Adrenal gland (tissue), 12 donors: ENCODE data around the gene GPR171. TPM values are rescaled to one million over a fixed set of nuclear protein-coding genes. Genes with fewer than 3 reads are reported as not detected.

Source experiments
- DNase-seq, 7 donors: peaks; one replicate each; pipeline ENCODE4 v3.0.0-alpha.2; 2019 to 2020
- H3K27ac ChIP-seq, 5 donors: fragments of 200-600 bp; sonication (generic) in 4 of 5; 1 replicate in 3 of 5; 2 replicates in 2 of 5; pipeline versions ENCODE4 v1.5.1 to v1.8.0; 2016 to 2020; ENCODE audit warnings: mild to moderate bottlenecking in 1 of 5
- H3K27me3 ChIP-seq: fragments of 200-600 bp; 2 replicates; pipeline ENCODE4 v1.8.0; 2021
- H3K36me3 ChIP-seq, 2 donors: fragments of 200-600 bp; replicated peaks in 1 of 2; 1 replicate in 1 of 2; 2 replicates in 1 of 2; pipeline versions ENCODE4 v1.5.1 to v1.8.0; 2018 to 2022
- H3K4me1 ChIP-seq, 2 donors: fragments of 200-600 bp; replicated peaks in 1 of 2; 1 replicate in 1 of 2; 2 replicates in 1 of 2; pipeline versions ENCODE4 v1.5.1 to v1.8.0; 2018 to 2021
- H3K4me3 ChIP-seq, 4 donors: fragments of 200-600 bp; sonication (generic) in 3 of 4; one replicate each; pipeline ENCODE4 v1.5.1; 2016 to 2018
- H3K9me3 ChIP-seq, 3 donors: fragments of 200-600 bp; sonication (generic) in 1 of 3; replicated peaks in 1 of 3; 1 replicate in 2 of 3; 2 replicates in 1 of 3; pipeline versions ENCODE4 v1.5.1 to v1.8.0; 2016 to 2021
- POLR2A ChIP-seq, 2 donors: fragments of 450-650 bp; IDR thresholded peaks; one replicate each; pipeline ENCODE4 v1.6.1; 2017; ENCODE audit warnings: antibody characterized with exemption in 2 of 2, mild to moderate bottlenecking in 2 of 2, moderate library complexity in 1 of 2
- WGBS, 4 donors: extraction: QIAGEN DNeasy Blood & Tissue Kit in 2 of 4; methylation state at CpG; one replicate each; pipeline versions ENCODE4 v1.1.5 to v1.1.7; 2013 to 2017; 5-methylcytosine and 5-hydroxymethylcytosine counted together
- intact Hi-C, 2 donors: fragments of 100-400 bp; cut with DNase I; formaldehyde crosslinking; loops; one replicate each; pipeline versions ENCODE4 v1.14.1 to v1.15.0; 2022 to 2023
- polyA plus RNA-seq, 3 donors: library from polyadenylated mRNA; stranded (reverse); fragments of 200-250 nt in 2 of 3; fragments of 350-450 nt in 1 of 3; fragmentation: Illumina TruSeq in 1 of 3; extraction: RNeasy Lipid Tissue Mini Kit (QIAGEN cat#74804) in 1 of 3; gene quantifications; one replicate each; pipeline ENCODE4 v1.2.3, GENCODE V29; 2013 to 2014
- total RNA-seq, 9 donors: library from RNA; depleted of rRNA in 4 of 9; stranded (reverse); fragments of >200 nt in 4 of 9; fragments of 120-200 nt in 1 of 9; fragmentation: NEBNext Ultra II Directional in 1 of 9; extraction: Animal tissue kit (Norgen Biotek cat#: 25700) in 1 of 9; gene quantifications; one replicate each; pipeline versions ENCODE4 v1.1.0 to v1.2.4, GENCODE V29; 2013 to 2023
- TF ChIP-seq, protein P1 (sequence below), 6 experiments: fragments of 450-650 bp in 4 of 6; fragments of 200-600 bp in 2 of 6; sonication (generic) in 1 of 6; IDR thresholded peaks; 1 replicate in 5 of 6; 2 replicates in 1 of 6; pipeline versions ENCODE4 v1.5.1 to v1.8.0; 2016 to 2021; ENCODE audit warnings: antibody characterized with exemption in 6 of 6, mild to moderate bottlenecking in 2 of 6, moderate library complexity in 1 of 6
- donor health status: healthy with polysubstance abuse.
- donor health status: Bipolar disorder and iron deficiency.
- donor health status: DM: yes; HTN: yes; CAD: no.
- donor health status: DM: no; HTN: no; CAD: no.
- donor health status: DM: no; HTN: no; CAD: no.
- donor health status: DM: yes; HTN: yes; CAD: no.

GPR171 gene
- total and polyA plus RNA-seq, 12 donors, result 0.06 to 2.0 (median 0.49) TPM; not detected in 2

GRCh38 chr3:151156618-151157216, 46.3 kb downstream of the GPR171 start:
- 33 to 38% (median 35%) methylated on average over 3 of the region's 3 CpGs for WGBS, 4 donors
- Histone ChIP-seq H3K4me3 (no peak overlapping the region), H3K36me3 (no peaks in the 10 kb centered on the region), H3K27ac (no peak overlapping the region), H3K9me3 (no peaks in the 10 kb centered on the region), H3K4me1 (no peaks in the 10 kb centered on the region), H3K27me3 (no peaks in the 10 kb centered on the region)
- DNase-seq, result peak in 2 of 7 donors; percentile 32
- intact Hi-C loops, result no loop called here
- no peak for TF ChIP-seq POLR2A (IDR thresholded peaks at IDR 0.05)
- TF ChIP-seq, protein P1, sequence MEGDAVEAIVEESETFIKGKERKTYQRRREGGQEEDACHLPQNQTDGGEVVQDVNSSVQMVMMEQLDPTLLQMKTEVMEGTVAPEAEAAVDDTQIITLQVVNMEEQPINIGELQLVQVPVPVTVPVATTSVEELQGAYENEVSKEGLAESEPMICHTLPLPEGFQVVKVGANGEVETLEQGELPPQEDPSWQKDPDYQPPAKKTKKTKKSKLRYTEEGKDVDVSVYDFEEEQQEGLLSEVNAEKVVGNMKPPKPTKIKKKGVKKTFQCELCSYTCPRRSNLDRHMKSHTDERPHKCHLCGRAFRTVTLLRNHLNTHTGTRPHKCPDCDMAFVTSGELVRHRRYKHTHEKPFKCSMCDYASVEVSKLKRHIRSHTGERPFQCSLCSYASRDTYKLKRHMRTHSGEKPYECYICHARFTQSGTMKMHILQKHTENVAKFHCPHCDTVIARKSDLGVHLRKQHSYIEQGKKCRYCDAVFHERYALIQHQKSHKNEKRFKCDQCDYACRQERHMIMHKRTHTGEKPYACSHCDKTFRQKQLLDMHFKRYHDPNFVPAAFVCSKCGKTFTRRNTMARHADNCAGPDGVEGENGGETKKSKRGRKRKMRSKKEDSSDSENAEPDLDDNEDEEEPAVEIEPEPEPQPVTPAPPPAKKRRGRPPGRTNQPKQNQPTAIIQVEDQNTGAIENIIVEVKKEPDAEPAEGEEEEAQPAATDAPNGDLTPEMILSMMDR (IDR thresholded peaks at IDR 0.05), result peak; percentile 25 to 52 (median 41)

DNA sequence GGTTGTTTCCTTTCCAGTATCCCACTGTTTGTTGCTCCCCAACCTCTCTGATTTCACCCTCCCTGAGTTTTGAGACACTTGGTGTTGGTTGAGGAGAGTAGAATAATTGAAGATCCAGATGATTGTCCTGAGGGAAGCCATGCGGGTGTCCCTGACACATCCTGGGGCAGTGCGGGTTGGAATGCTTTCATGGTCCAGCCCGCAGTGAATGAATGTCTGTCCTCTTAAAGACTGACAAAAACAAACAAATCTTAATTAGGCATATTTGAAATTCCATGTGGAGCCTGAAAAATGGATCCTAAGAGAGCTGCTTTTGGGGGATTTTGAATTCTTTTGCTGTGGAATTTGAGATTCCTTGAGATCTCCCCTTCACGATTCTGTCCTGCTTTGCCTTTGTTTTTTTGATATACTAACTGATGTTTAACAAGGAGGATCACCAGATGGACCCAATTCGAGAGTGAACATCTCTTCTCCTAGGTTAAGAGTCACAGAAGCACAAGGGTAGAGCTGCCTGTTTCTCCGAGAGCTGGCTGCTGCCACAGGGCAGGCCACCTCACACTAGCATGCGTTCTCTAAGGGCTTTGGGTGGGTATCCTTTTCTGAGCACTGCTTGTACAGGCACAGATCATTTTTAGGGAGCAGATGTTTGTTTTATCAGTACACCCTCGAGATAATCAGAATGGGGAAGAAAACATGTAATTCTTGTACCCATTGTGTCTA, 47.4 kb downstream of the GPR171 start:
- DNase-seq, result no peak
- H3K27ac ChIP-seq, result no peak overlapping the region
- H3K9me3 ChIP-seq, result no peaks in the 10 kb centered on the region
- no peak overlapping the region for H3K4me3 ChIP-seq
- no peaks in the 10 kb centered on the region for H3K36me3 ChIP-seq
- no peaks in the 10 kb centered on the region for H3K27me3 ChIP-seq
- H3K4me1 ChIP-seq, result no peaks in the 10 kb centered on the region
- no peak for TF ChIP-seq POLR2A (IDR thresholded peaks at IDR 0.05)
- TF ChIP-seq, protein P1 (IDR thresholded peaks at IDR 0.05), result no peak
- intact Hi-C loops, result no loop called here
- WGBS, 4 donors, result 77 to 85% (median 84%) methylated on average over 8 of the region's 8 CpGs

DNA sequence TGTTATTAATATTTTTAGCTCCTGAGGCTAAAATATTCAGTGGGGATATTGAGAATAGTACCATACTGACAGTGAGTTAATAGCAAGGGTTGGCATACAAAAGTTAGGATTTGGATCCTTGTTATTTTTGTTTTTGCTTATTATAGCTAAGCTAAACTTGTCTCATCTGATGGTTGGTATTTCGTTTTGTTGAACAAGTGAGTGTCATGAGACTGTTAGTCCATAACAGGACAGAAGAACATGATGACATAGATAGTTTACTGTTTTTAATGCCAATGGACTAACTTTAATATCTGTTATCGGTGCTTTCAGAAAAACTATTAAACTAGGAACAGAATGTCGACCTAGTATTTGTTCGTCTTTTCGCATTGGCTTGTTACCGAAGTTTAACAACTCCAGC, 48.5 kb downstream of the GPR171 start:
- intact Hi-C loops, result no loop called here
- no peak for DNase-seq
- Histone ChIP-seq H3K36me3 (no peaks in the 10 kb centered on the region), H3K4me1 (no peaks in the 10 kb centered on the region), H3K9me3 (no peaks in the 10 kb centered on the region), H3K27ac (no peak overlapping the region), H3K27me3 (no peaks in the 10 kb centered on the region), H3K4me3 (no peak overlapping the region)
- TF ChIP-seq POLR2A (IDR thresholded peaks at IDR 0.05), result no peak
- TF ChIP-seq, protein P1 (IDR thresholded peaks at IDR 0.05), result no peak
- WGBS, 4 donors, result 93 to 95% (median 94%) methylated on average over 6 of the region's 6 CpGs

- Histone ChIP-seq H3K9me3 (no peaks in the 10 kb centered on the region), H3K4me1 (no peaks in the 10 kb centered on the region), H3K4me3 (no peak overlapping the region), H3K27me3 (no peaks in the 10 kb centered on the region), H3K27ac (no peak overlapping the region), H3K36me3 (no peaks in the 10 kb centered on the region)
- no peak for DNase-seq
- 90 to 100% (median 95%) methylated on average over 4 of the region's 4 CpGs for WGBS, 4 donors
- intact Hi-C loops, result no loop called here
- TF ChIP-seq POLR2A (IDR thresholded peaks at IDR 0.05), result no peak
- TF ChIP-seq, protein P1 (IDR thresholded peaks at IDR 0.05), result no peak
Measured at GRCh38 chr3:151152455-151153079, 50.4 kb downstream of the GPR171 start.
